CD4-positive, alpha-beta T cell (primary cell): Measurements from ENCODE around the gene SKA1. TPM values are rescaled to one million over a fixed set of nuclear protein-coding genes. Genes with fewer than 3 reads are reported as not detected.
"Not testable (repeated sequence)": the region's sequence is repeated elsewhere in the genome, so short reads cannot be mapped to it uniquely, and the experiment has no call there.

Experiments used
- ATAC-seq: fragments of 200-7000 bp; cut with Tn5 transposase; one replicate; pipeline ENCODE4 v1.10.0; 2022; ENCODE audit warnings: mild to moderate bottlenecking; ENCODE audit not compliant: poor library complexity
- CTCF ChIA-PET: fragments of 350-600 bp; sonication (Branson Sonifier 250); formaldehyde crosslinking; loops from one replicate; lab custom pipeline; 2021; ENCODE audit warnings: antibody characterized with exemption, inconsistent platforms; lab: Charles Lee
- POLR2A ChIA-PET: fragments of 350-600 bp; sonication (Branson Sonifier 250); formaldehyde crosslinking; loops from one replicate; lab custom pipeline; 2021; ENCODE audit warnings: antibody characterized with exemption, inconsistent platforms; lab: Charles Lee
- DNase-seq, 14 experiments: peaks; one replicate each; pipeline ENCODE4 v3.0.0-alpha.2; 2013 to 2020; ENCODE audit warnings: mixed read lengths in 2 of 14
- H3K27ac ChIP-seq, 2 donors: one replicate each; pipeline versions ENCODE4 v1.5.1 to v1.7.0; 2013; ENCODE audit warnings: low read length in 2 of 2, low read depth in 1 of 2, mild to moderate bottlenecking in 1 of 2
- H3K27me3 ChIP-seq, 2 experiments: 1 replicate in 1 of 2; 2 replicates in 1 of 2; pipeline versions ENCODE4 v1.6.1 to v1.7.0; 2013; ENCODE audit warnings: low read length in 2 of 2, control low read depth in 1 of 2, mild to moderate bottlenecking in 1 of 2, moderate library complexity in 1 of 2; ENCODE audit not compliant: insufficient read depth in 2 of 2, control insufficient read depth in 1 of 2
- H3K36me3 ChIP-seq: one replicate; pipeline ENCODE4 v1.6.1; 2013; ENCODE audit warnings: low read length, control low read depth; ENCODE audit not compliant: insufficient read depth
- H3K4me1 ChIP-seq: one replicate; pipeline ENCODE4 v1.6.1; 2013; ENCODE audit warnings: low read length, control low read depth; ENCODE audit not compliant: insufficient read depth
- H3K4me3 ChIP-seq: one replicate; pipeline ENCODE4 v1.5.1; 2013; ENCODE audit warnings: mild to moderate bottlenecking, low read length, moderate library complexity
- H3K9me3 ChIP-seq, 2 experiments: 1 replicate in 1 of 2; 2 replicates in 1 of 2; pipeline versions ENCODE4 v1.6.1 to v1.7.0; 2013; ENCODE audit warnings: low read length in 2 of 2, mild to moderate bottlenecking in 2 of 2, control low read depth in 1 of 2, moderate library complexity in 1 of 2; ENCODE audit not compliant: control insufficient read depth in 1 of 2, insufficient read depth in 1 of 2
- H3K27ac Mint-ChIP-seq: one replicate; pipeline ENCODE4 v1.8.0; 2020; ENCODE audit warnings: mixed read lengths
- H3K27me3 Mint-ChIP-seq: one replicate; pipeline ENCODE4 v1.8.0; 2021; ENCODE audit warnings: mixed read lengths
- H3K36me3 Mint-ChIP-seq: one replicate; pipeline ENCODE4 v1.8.0; 2021; ENCODE audit warnings: low read depth, mixed read lengths
- H3K4me1 Mint-ChIP-seq: one replicate; pipeline ENCODE4 v1.8.0; 2021; ENCODE audit warnings: low read depth, mixed read lengths
- H3K4me3 Mint-ChIP-seq: one replicate; pipeline ENCODE4 v1.8.0; 2020; ENCODE audit warnings: mild to moderate bottlenecking, mixed read lengths
- H3K9me3 Mint-ChIP-seq: one replicate; pipeline ENCODE4 v1.8.0; 2020; ENCODE audit warnings: mixed read lengths
- CTCF ChIP-seq: fragments of 200-600 bp; IDR thresholded peaks from one replicate; pipeline ENCODE4 v1.8.0; 2022; ENCODE audit warnings: antibody characterized with exemption, mild to moderate bottlenecking
- intact Hi-C, 2 experiments: fragments of 100-400 bp; cut with DNase I in 1 of 2; cut with micrococcal nuclease in 1 of 2; formaldehyde crosslinking; loops; one replicate each; pipeline versions ENCODE4 v1.15.1 to v1.9.0; 2023 to 2025; cut with DNase I, micrococcal nuclease
- total RNA-seq, 174 experiments: library from RNA in 2 of 174; stranded (reverse) in 2 of 174; gene quantifications; one replicate each; pipeline ENCODE4 v1.2.3 and lab custom pipeline; 2021 to 2026

The SKA1 gene
- total RNA-seq, 2 experiments from 2014 or later, result 0.08 to 0.20 TPM

GRCh38 chr18:50398099-50398498, 23.3 kb downstream of the SKA1 start:
- Mint-ChIP-seq H3K36me3 (no peaks in the 10 kb centered on the region), H3K27me3 (peaks cover 47% of the 10 kb centered on the region), H3K4me3 (no peak overlapping the region), H3K4me1 (no peaks in the 10 kb centered on the region), H3K9me3 (no peaks in the 10 kb centered on the region), H3K27ac (no peak overlapping the region)
- Histone ChIP-seq H3K27ac (no peak overlapping the region), H3K36me3 (no peaks in the 10 kb centered on the region), H3K4me1 (no peaks in the 10 kb centered on the region), H3K9me3 (peaks cover 0 to 5% of the 10 kb centered on the region in 2 experiments), H3K27me3 (peaks cover 21 to 41% of the 10 kb centered on the region in 2 experiments), H3K4me3 (no peak overlapping the region)
- TF ChIP-seq CTCF, result no peak
- ATAC-seq (no peak), DNase-seq (no peak)
- ChIA-PET CTCF (no interaction called here), POLR2A (no interaction called here)
- intact Hi-C loops, result no loop called here

GRCh38 chr18:50398947-50399346, 24.1 kb downstream of the SKA1 start:
- intact Hi-C loops, result no loop called here
- Histone ChIP-seq H3K27ac (no peak overlapping the region), H3K27me3 (peaks cover 21 to 49% of the 10 kb centered on the region in 2 experiments), H3K4me3 (no peak overlapping the region), H3K4me1 (no peaks in the 10 kb centered on the region), H3K9me3 (peaks cover 0 to 5% of the 10 kb centered on the region in 2 experiments), H3K36me3 (no peaks in the 10 kb centered on the region)
- Mint-ChIP-seq H3K36me3 (no peaks in the 10 kb centered on the region), H3K27ac (no peak overlapping the region), H3K27me3 (peaks cover 56% of the 10 kb centered on the region), H3K9me3 (no peaks in the 10 kb centered on the region), H3K4me3 (no peak overlapping the region), H3K4me1 (no peaks in the 10 kb centered on the region)
- ChIA-PET CTCF (no interaction called here), POLR2A (no interaction called here)
- TF ChIP-seq CTCF, result no peak
- ATAC-seq, result no peak
- no peak for DNase-seq

DNA sequence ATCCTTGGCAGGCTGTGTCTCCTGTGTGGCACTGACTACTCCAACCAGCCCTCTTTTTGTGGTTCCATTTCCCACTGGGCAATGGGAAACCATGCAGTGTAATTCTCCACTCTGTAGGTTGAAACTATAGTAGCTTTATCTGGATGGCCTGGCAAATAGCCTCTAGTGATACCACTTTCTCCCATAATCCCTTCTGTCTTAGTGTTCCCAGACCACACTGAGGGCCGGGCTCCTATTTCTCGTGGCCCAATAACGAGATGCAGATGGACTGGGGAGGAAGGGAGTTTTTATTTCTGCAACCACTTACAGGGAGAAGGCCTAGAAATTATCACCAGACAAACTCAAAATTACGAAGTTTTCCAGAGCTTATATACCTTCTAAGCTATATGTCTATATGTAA, 24.7 kb downstream of the SKA1 start:
- H3K4me1 Mint-ChIP-seq, result no peaks in the 10 kb centered on the region
- H3K27me3 Mint-ChIP-seq, result peaks cover 62% of the 10 kb centered on the region
- no peak for ATAC-seq
- DNase-seq, result no peak
- H3K4me1 ChIP-seq, result no peaks in the 10 kb centered on the region
- H3K27ac ChIP-seq, result no peak overlapping the region
- no peaks in the 10 kb centered on the region for H3K36me3 ChIP-seq
- no peak for TF ChIP-seq CTCF
- no peak overlapping the region for H3K4me3 Mint-ChIP-seq
- no peaks in the 10 kb centered on the region for H3K9me3 Mint-ChIP-seq
- ChIA-PET CTCF (no interaction called here), POLR2A (no interaction called here)
- H3K27ac Mint-ChIP-seq, result no peak overlapping the region
- peaks cover 0 to 5% of the 10 kb centered on the region in 2 experiments for H3K9me3 ChIP-seq
- no peaks in the 10 kb centered on the region for H3K36me3 Mint-ChIP-seq
- peaks cover 21 to 49% of the 10 kb centered on the region in 2 experiments for H3K27me3 ChIP-seq
- H3K4me3 ChIP-seq, result no peak overlapping the region
- intact Hi-C loops, result no loop called here

DNA sequence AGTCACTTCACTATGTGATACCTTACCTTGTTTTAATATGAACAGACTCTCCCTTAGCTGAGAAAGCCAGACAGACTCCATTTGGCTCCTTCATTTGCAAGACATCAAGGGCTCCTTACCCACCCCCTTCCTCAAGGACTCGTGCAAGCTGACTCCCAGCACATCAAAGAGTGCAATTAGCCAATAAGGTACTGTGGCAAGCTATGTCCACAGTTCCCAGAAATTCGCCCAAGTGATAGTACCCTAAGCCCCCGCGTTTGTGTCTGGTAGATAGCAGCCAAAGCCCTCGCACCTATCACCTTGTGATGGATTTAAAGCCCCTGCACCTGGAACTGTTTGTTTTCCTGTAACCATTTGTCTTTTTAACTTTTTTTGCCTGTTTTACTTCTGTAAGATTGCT, 25.6 kb downstream of the SKA1 start:
- POLR2A ChIA-PET, H3K4me1 ChIP-seq, H3K27ac ChIP-seq, CTCF ChIA-PET, H3K4me1 Mint-ChIP-seq, H3K9me3 Mint-ChIP-seq, ATAC-seq, intact Hi-C loops, H3K27ac Mint-ChIP-seq, H3K4me3 Mint-ChIP-seq, H3K36me3 Mint-ChIP-seq, H3K9me3 ChIP-seq, H3K4me3 ChIP-seq, DNase-seq, H3K36me3 ChIP-seq: not testable (repeated sequence)
- peaks cover 23 to 50% of the 10 kb centered on the region in 2 experiments for H3K27me3 ChIP-seq
- peaks cover 71% of the 10 kb centered on the region for H3K27me3 Mint-ChIP-seq
